ENCODE results near the gene CACNA1D. TPM values are rescaled to one million over a fixed set of nuclear protein-coding genes. Genes with fewer than 3 reads are reported as not detected.

CACNA1D gene
- total and polyA plus RNA-seq, 2 donors from 2014 or later: 3.7 to 35.7 TPM

GRCh38 chr3:53696401-53697172 lies 202.2 kb downstream of the CACNA1D start:
- Histone ChIP-seq H3K9me3 (ENCODE audit: control insufficient read depth in 2 of 3, insufficient read depth in 1 of 3, low read length in 3 of 3) (no peaks in the 10 kb centered on the region), H3K27me3 (ENCODE audit: control insufficient read depth, insufficient read depth, low read length) (no peaks in the 10 kb centered on the region), H3K9ac (ENCODE audit: low read length in 3 of 3) (no peak overlapping the region), H3K4me1 (ENCODE audit: control insufficient read depth in 2 of 3, insufficient read depth in 2 of 3, low read depth in 1 of 3, low read length in 3 of 3) (no peaks in the 10 kb centered on the region), H3K27ac (ENCODE audit: low read depth in 2 of 2, low read length in 2 of 2) (no peak overlapping the region), H3K36me3 (ENCODE audit: control insufficient read depth in 2 of 3, insufficient read depth in 3 of 3, low read length in 3 of 3) (no peaks in the 10 kb centered on the region), H3K4me3 (ENCODE audit: low read length in 3 of 3) (no peak overlapping the region)
- TF ChIP-seq CTCF (IDR thresholded peaks at IDR 0.05; ENCODE audit: borderline replicate concordance, extremely low read depth, insufficient read depth): no peak
- DNase-seq (peak in 2 of 5 donors; percentile 25 to 29), FAIRE-seq (no peak)
- intact Hi-C loops (cut with DNase I): no loop called here

GRCh38 chr3:53700441-53700840 lies 206.0 kb downstream of the CACNA1D start:
- Histone ChIP-seq H3K27ac (ENCODE audit: low read depth in 2 of 2, low read length in 2 of 2) (no peak overlapping the region), H3K36me3 (ENCODE audit: control insufficient read depth in 2 of 3, insufficient read depth in 3 of 3, low read length in 3 of 3) (no peaks in the 10 kb centered on the region), H3K4me1 (ENCODE audit: control insufficient read depth in 2 of 3, insufficient read depth in 2 of 3, low read depth in 1 of 3, low read length in 3 of 3) (peaks cover 0 to under 1% (median 0%) of the 10 kb centered on the region in 3 donors), H3K4me3 (ENCODE audit: low read length in 3 of 3) (no peak overlapping the region), H3K9ac (ENCODE audit: low read length in 3 of 3) (no peak overlapping the region), H3K9me3 (ENCODE audit: control insufficient read depth in 2 of 3, insufficient read depth in 1 of 3, low read length in 3 of 3) (no peaks in the 10 kb centered on the region), H3K27me3 (ENCODE audit: control insufficient read depth, insufficient read depth, low read length) (no peaks in the 10 kb centered on the region)
- no peak for TF ChIP-seq CTCF (IDR thresholded peaks at IDR 0.05; ENCODE audit: borderline replicate concordance, extremely low read depth, insufficient read depth)
- DNase-seq: peak in 1 of 5 donors; percentile 1
- intact Hi-C loops (cut with DNase I): no loop called here
- FAIRE-seq: no peak

- Histone ChIP-seq H3K27me3 (ENCODE audit: control insufficient read depth, insufficient read depth, low read length) (no peaks in the 10 kb centered on the region), H3K4me1 (ENCODE audit: control insufficient read depth in 2 of 3, insufficient read depth in 2 of 3, low read depth in 1 of 3, low read length in 3 of 3) (peaks cover 0 to 3% (median 0%) of the 10 kb centered on the region in 3 donors), H3K9ac (ENCODE audit: low read length in 3 of 3) (no peak overlapping the region), H3K27ac (ENCODE audit: low read depth in 2 of 2, low read length in 2 of 2) (no peak overlapping the region), H3K4me3 (ENCODE audit: low read length in 3 of 3) (no peak overlapping the region), H3K36me3 (ENCODE audit: control insufficient read depth in 2 of 3, insufficient read depth in 3 of 3, low read length in 3 of 3) (no peaks in the 10 kb centered on the region), H3K9me3 (ENCODE audit: control insufficient read depth in 2 of 3, insufficient read depth in 1 of 3, low read length in 3 of 3) (no peaks in the 10 kb centered on the region)
- FAIRE-seq (no peak), DNase-seq (peak in 1 of 5 donors; percentile 15)
- no peak for TF ChIP-seq CTCF (IDR thresholded peaks at IDR 0.05; ENCODE audit: borderline replicate concordance, extremely low read depth, insufficient read depth)
- intact Hi-C loops (cut with DNase I): no loop called here
Measured at GRCh38 chr3:53702776-53703530, 208.5 kb downstream of the CACNA1D start.

Measured in kidney (tissue), 14 donors.